ENCODE measurements around the gene PRPH2.
A peak's percentile ranks its signal among the peaks of the same experiment; 100 is the strongest.
"Not testable (repeated sequence)": the region's sequence is repeated elsewhere in the genome, so short reads cannot be mapped to it uniquely, and the experiment has no call there.

PRPH2 gene

GRCh38 chr6:42696526-42697267, 25.7 kb downstream of the PRPH2 start:
- DNase-seq, result no peak

- no peak for DNase-seq
Observed at GRCh38 chr6:42694586-42694985, 27.8 kb downstream of the PRPH2 start.

GRCh38 chr6:42693725-42694323, 28.6 kb downstream of the PRPH2 start:
- DNase-seq, result no peak

GRCh38 chr6:42692137-42692911, 30.1 kb downstream of the PRPH2 start:
- DNase-seq, result no peak

- DNase-seq, result no peak
Observed at GRCh38 chr6:42690872-42691271, 31.5 kb downstream of the PRPH2 start.

GRCh38 chr6:42690151-42690702, 32.2 kb downstream of the PRPH2 start:
- no peak for DNase-seq

- no peak for DNase-seq
Observed at GRCh38 chr6:42689371-42689770, 33.0 kb downstream of the PRPH2 start.

GRCh38 chr6:42688281-42688680, 34.1 kb downstream of the PRPH2 start:
- DNase-seq, result no peak

GRCh38 chr6:42679358-42679757, 43.0 kb downstream of the PRPH2 start:
- DNase-seq, result no peak

GRCh38 chr6:42674780-42675179, 47.6 kb downstream of the PRPH2 start:
- no peak for DNase-seq

- DNase-seq, result not testable (repeated sequence)
Observed at GRCh38 chr6:42674368-42674767, 48.0 kb downstream of the PRPH2 start.

GRCh38 chr6:42664718-42665117, 57.7 kb downstream of the PRPH2 start:
- no peak for DNase-seq

- DNase-seq, result peak; percentile 74
Observed at GRCh38 chr6:42661540-42662153, 60.8 kb downstream of the PRPH2 start.

- no peak for DNase-seq
Observed at GRCh38 chr6:42659806-42660205, 62.6 kb downstream of the PRPH2 start.

GRCh38 chr6:42653851-42654250, 68.5 kb downstream of the PRPH2 start:
- DNase-seq, result no peak

GRCh38 chr6:42652024-42652746, 70.2 kb downstream of the PRPH2 start:
- no peak for DNase-seq
